ENCODE results near the gene LATS2.

- TF ChIP-seq POLR2A (IDR thresholded peaks at IDR 0.05), result no peak
- no peak for TF ChIP-seq CTCF (IDR thresholded peaks at IDR 0.05)
Observed at GRCh38 chr13:21040120-21040826, 21.1 kb downstream of the LATS2 start.
